ENCODE results near the gene LMO7.

Gene LMO7

DNA sequence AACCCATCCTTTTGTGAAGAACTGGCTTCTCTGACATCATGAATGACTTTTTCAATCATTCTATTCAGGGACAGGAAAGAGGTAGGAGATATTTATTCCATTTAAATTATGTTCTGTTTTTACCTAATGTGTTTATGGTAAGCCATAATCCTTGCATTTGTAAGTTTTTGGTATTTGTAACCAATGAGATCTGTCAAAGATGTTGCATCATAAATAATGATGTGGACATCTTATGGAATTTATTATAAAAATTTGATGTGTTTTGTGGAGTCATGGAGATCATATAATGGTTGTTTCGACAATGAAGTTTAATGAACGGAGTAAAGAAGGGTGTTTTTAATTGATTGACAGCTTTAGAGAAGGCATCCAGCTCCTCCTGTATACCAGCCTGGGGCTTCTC, 67.6 kb downstream of the LMO7 start:
- TF ChIP-seq, protein P1, sequence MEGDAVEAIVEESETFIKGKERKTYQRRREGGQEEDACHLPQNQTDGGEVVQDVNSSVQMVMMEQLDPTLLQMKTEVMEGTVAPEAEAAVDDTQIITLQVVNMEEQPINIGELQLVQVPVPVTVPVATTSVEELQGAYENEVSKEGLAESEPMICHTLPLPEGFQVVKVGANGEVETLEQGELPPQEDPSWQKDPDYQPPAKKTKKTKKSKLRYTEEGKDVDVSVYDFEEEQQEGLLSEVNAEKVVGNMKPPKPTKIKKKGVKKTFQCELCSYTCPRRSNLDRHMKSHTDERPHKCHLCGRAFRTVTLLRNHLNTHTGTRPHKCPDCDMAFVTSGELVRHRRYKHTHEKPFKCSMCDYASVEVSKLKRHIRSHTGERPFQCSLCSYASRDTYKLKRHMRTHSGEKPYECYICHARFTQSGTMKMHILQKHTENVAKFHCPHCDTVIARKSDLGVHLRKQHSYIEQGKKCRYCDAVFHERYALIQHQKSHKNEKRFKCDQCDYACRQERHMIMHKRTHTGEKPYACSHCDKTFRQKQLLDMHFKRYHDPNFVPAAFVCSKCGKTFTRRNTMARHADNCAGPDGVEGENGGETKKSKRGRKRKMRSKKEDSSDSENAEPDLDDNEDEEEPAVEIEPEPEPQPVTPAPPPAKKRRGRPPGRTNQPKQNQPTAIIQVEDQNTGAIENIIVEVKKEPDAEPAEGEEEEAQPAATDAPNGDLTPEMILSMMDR (IDR thresholded peaks at IDR 0.05): no peak
- DNase-seq (ENCODE audit: low spot score): no peak
- H3K4me3 ChIP-seq: no peak overlapping the region
- no peak overlapping the region for H3K27ac ChIP-seq

DNA sequence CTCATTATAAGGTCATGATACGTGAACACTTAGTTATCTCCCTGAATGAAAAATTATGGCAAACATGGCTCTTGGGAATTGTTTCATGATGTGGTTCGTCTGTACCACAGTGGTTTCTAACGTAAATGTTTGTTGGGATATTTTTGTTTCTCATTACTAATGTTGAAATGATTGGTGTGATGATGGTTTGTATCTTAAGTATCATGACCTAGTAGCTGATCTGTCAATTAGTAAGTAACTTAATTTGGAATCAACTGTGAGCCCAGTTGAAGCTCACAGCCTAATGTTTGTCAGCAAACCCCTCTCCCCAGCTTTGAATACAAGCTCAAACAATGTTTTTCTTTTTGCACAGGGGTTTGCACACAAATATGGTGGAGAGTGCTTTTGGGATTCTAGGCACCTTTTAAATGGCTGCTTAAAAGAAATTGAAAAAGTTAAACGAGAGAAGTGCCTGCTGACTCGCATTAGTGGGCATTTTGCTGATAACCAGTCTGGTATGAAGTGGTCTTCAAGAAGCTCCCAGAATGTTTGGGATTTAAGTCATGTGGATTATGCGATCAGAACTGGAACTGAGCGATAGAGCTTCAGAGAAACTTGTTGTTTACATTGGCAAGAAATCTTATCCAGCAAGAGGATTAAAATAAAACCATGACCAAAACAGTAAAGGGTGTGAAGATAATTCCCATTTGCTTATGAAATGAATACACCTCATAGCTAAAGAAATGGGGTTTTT, 68.2 kb downstream of the LMO7 start:
- DNase-seq (ENCODE audit: low spot score): no peak
- Histone ChIP-seq H3K4me3 (peak overlapping the region; percentile 17), H3K27ac (no peak overlapping the region)
- TF ChIP-seq, protein P1 (IDR thresholded peaks at IDR 0.05): no peak

GRCh38 chr13:75704927-75705288, 68.8 kb downstream of the LMO7 start:
- DNase-seq (ENCODE audit: low spot score): no peak
- peak overlapping the region; percentile 17 for H3K4me3 ChIP-seq
- peak overlapping the region in 1 of 2 donors; percentile 25 for H3K27ac ChIP-seq
- TF ChIP-seq, protein P1 (IDR thresholded peaks at IDR 0.05): no peak

DNA sequence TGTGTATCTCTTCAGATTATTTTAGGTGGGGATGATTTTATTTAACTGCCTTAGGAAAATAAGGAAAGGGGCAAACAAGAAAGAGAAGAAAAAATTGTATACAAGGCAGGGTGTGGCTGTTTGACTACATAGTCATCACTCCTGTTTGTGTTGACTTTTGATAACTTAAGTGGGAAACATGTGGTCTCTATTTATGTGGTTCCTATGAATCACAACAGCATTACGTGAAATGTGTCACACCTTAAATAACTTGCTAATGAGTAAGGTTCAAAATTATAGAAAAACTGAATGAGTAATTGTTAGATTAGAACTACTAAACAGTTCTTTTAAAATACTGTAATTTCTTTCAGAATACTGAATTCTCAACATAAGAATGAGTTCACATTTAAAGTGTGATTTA, 69.3 kb downstream of the LMO7 start:
- no peak overlapping the region for H3K4me3 ChIP-seq
- DNase-seq (ENCODE audit: low spot score): no peak
- no peak overlapping the region for H3K27ac ChIP-seq
- TF ChIP-seq, protein P1 (IDR thresholded peaks at IDR 0.05): no peak

- TF ChIP-seq, protein P1 (IDR thresholded peaks at IDR 0.05): no peak
- Histone ChIP-seq H3K4me3 (no peak overlapping the region), H3K27ac (no peak overlapping the region)
- no peak for DNase-seq (ENCODE audit: low spot score)
Measured at GRCh38 chr13:75705908-75706307, 69.8 kb downstream of the LMO7 start.

- TF ChIP-seq, protein P1 (IDR thresholded peaks at IDR 0.05): no peak
- Histone ChIP-seq H3K4me3 (no peak overlapping the region), H3K27ac (no peak overlapping the region)
- DNase-seq (ENCODE audit: low spot score): no peak
Measured at GRCh38 chr13:75713852-75714251, 77.7 kb downstream of the LMO7 start.

All from coronary artery (tissue), 2 donors.